Keratinocyte (primary cell): ENCODE data around the gene YWHAB.

Experiments
- CTCF ChIP-seq, 3 experiments: IDR thresholded peaks in 1 of 3; conservative IDR thresholded peaks in 1 of 3; optimal IDR thresholded peaks in 1 of 3; 2 replicates in 2 of 3; 3 replicates in 1 of 3; pipeline versions ENCODE3 to v1.5.1; 2011; ENCODE audit warnings: low read length in 3 of 3, mild to moderate bottlenecking in 3 of 3, moderate library complexity in 2 of 3, control low read depth in 1 of 3, inconsistent platforms in 1 of 3; ENCODE audit not compliant: insufficient read depth in 2 of 3; ENCODE audit errors: extremely low read depth in 1 of 3
- EZH2 ChIP-seq: IDR thresholded peaks from one replicate; pipeline ENCODE4 v1.6.1; 2012; ENCODE audit warnings: inconsistent platforms, mild to moderate bottlenecking, low read length, moderate library complexity

- TF ChIP-seq CTCF (optimal IDR thresholded peaks at IDR 0.05 in 1 of 3, IDR thresholded peaks at IDR 0.05 in 1 of 3, conservative IDR thresholded peaks at IDR 0.05 in 1 of 3; ENCODE audit: extremely low read depth in 1 of 3, insufficient read depth in 2 of 3, low read length in 3 of 3) (no peak), EZH2 (no peak)
These were observed 39.0 kb downstream of the YWHAB start for GRCh38 chr20:44924541-44924940.
